Upper lobe of left lung (tissue), 6 donors: ENCODE data around the gene FCN1. TPM values are rescaled to one million over a fixed set of nuclear protein-coding genes. Genes with fewer than 3 reads are reported as not detected.

Experiments used
- ATAC-seq, 2 donors: fragments of 200-7000 bp; cut with Tn5 transposase; one replicate each; pipeline ENCODE4 v1.9.1; 2022; ENCODE audit warnings: mild to moderate bottlenecking in 2 of 2, moderate library complexity in 2 of 2; ENCODE audit not compliant: low FRiP score in 2 of 2
- DNase-seq, 2 donors: peaks; one replicate each; pipeline ENCODE4 v3.0.0-alpha.2; 2019 to 2020
- H3K27ac ChIP-seq, 4 donors: fragments of 200-600 bp; sonication (generic); one replicate each; pipeline ENCODE4 v1.5.1; 2016 to 2019
- H3K27me3 ChIP-seq, 4 donors: fragments of 200-600 bp; sonication (generic); one replicate each; pipeline ENCODE4 v1.5.1; 2017 to 2019
- H3K36me3 ChIP-seq, 4 donors: fragments of 200-600 bp; sonication (generic); one replicate each; pipeline ENCODE4 v1.5.1; 2016 to 2019
- H3K4me1 ChIP-seq, 4 donors: fragments of 200-600 bp; sonication (generic); one replicate each; pipeline ENCODE4 v1.5.1; 2018 to 2019
- H3K4me3 ChIP-seq, 4 donors: fragments of 200-600 bp; sonication (generic); one replicate each; pipeline ENCODE4 v1.5.1; 2017 to 2019; ENCODE audit warnings: mild to moderate bottlenecking in 2 of 4, moderate library complexity in 1 of 4
- H3K9me3 ChIP-seq, 4 donors: fragments of 200-600 bp; sonication (generic); one replicate each; pipeline ENCODE4 v1.5.1; 2018 to 2019
- CTCF ChIP-seq, 6 experiments: fragments of 450-650 bp in 4 of 6; fragments of 200-600 bp in 2 of 6; sonication (generic) in 2 of 6; IDR thresholded peaks; one replicate each; pipeline ENCODE4 v1.5.1; 2016 to 2019; ENCODE audit warnings: antibody characterized with exemption in 6 of 6
- EP300 ChIP-seq, 4 donors: sonication (generic); formaldehyde crosslinking; IDR thresholded peaks; one replicate each; pipeline ENCODE4 v1.5.1; 2017; ENCODE audit warnings: antibody characterized with exemption in 4 of 4, control low read depth in 2 of 4
- POLR2A ChIP-seq, 4 donors: fragments of 450-650 bp; IDR thresholded peaks; one replicate each; pipeline ENCODE4 v1.5.1; 2016 to 2017; ENCODE audit warnings: antibody characterized with exemption in 4 of 4, mild to moderate bottlenecking in 2 of 4
- POLR2AphosphoS5 ChIP-seq, 2 donors: sonication (generic); formaldehyde crosslinking; IDR thresholded peaks; one replicate each; pipeline ENCODE4 v1.5.1; 2017; ENCODE audit warnings: antibody characterized with exemption in 2 of 2
- WGBS, 2 donors: methylation state at CpG; one replicate each; pipeline ENCODE4 v1.1.5; 2017 to 2018; 5-methylcytosine and 5-hydroxymethylcytosine counted together
- total RNA-seq, 6 donors: library from RNA; depleted of rRNA in 4 of 6; stranded (reverse); fragments of >200 nt in 4 of 6; gene quantifications; one replicate each; pipeline versions ENCODE4 v1.1.0 to v1.2.1, GENCODE V29; 2016 to 2021
- donor health status: DM: no; HTN: no; CAD: no; lungs with moderate emphysema.
- donor health status: DM: no; HTN: yes; CAD: no; lungs with severe emphysema.

The FCN1 gene
- total RNA-seq, 6 donors from 2014 or later: 11.5 to 147 (median 19.7) TPM

GRCh38 chr9:134880484-134881312, 37.0 kb downstream of the FCN1 start, which contains the start of gene FCN2:
FCN2 (plus strand) TSS chr9:134880810; CDS start chr9:134880822, 12 bp downstream.
- DNase-seq: peak in 1 of 2 donors; percentile 15
- no peak within 1 kb of the TSS for H3K27ac ChIP-seq
- H3K4me1 ChIP-seq: no peaks in the 10 kb centered on the region
- no peak for ATAC-seq
- no peak within 1 kb of the TSS for H3K4me3 ChIP-seq
- no peaks in the 10 kb centered on the region for H3K9me3 ChIP-seq
- TF ChIP-seq POLR2A (IDR thresholded peaks at IDR 0.05) (no peak), CTCF (IDR thresholded peaks at IDR 0.05) (no peak), POLR2AphosphoS5 (IDR thresholded peaks at IDR 0.05) (no peak)
- WGBS, 2 donors: 72 to 78% methylated on average over 17 to 25 of the region's 25 CpGs
- H3K36me3 ChIP-seq: no peaks in the 10 kb centered on the region
- no peaks in the 10 kb centered on the region for H3K27me3 ChIP-seq

- H3K9me3 ChIP-seq: no peaks in the 10 kb centered on the region
- H3K36me3 ChIP-seq: no peaks in the 10 kb centered on the region
- no peak overlapping the region for H3K27ac ChIP-seq
- peak in 1 of 2 donors; percentile 20 for ATAC-seq
- WGBS, 2 donors: 85 to 88% methylated on average over 11 to 13 of the region's 13 CpGs
- no peaks in the 10 kb centered on the region for H3K27me3 ChIP-seq
- TF ChIP-seq POLR2A (IDR thresholded peaks at IDR 0.05): no peak
- no peak for TF ChIP-seq EP300 (IDR thresholded peaks at IDR 0.05)
- TF ChIP-seq POLR2AphosphoS5 (IDR thresholded peaks at IDR 0.05): no peak
- no peak for TF ChIP-seq CTCF (IDR thresholded peaks at IDR 0.05)
- H3K4me1 ChIP-seq: no peaks in the 10 kb centered on the region
- H3K4me3 ChIP-seq: no peak overlapping the region
- DNase-seq: no peak
Measured at GRCh38 chr9:134879664-134880483, 37.8 kb downstream of the FCN1 start.

- no peaks in the 10 kb centered on the region for H3K27me3 ChIP-seq
- WGBS, 2 donors: 89 to 90% methylated on average over 4 of the region's 4 CpGs
- no peak for TF ChIP-seq EP300 (IDR thresholded peaks at IDR 0.05)
- TF ChIP-seq CTCF (IDR thresholded peaks at IDR 0.05): no peak
- H3K36me3 ChIP-seq: no peaks in the 10 kb centered on the region
- no peak for DNase-seq
- no peaks in the 10 kb centered on the region for H3K4me1 ChIP-seq
- no peak overlapping the region for H3K4me3 ChIP-seq
- no peak overlapping the region for H3K27ac ChIP-seq
- ATAC-seq: no peak
- no peaks in the 10 kb centered on the region for H3K9me3 ChIP-seq
Measured at GRCh38 chr9:134877541-134877940, 40.2 kb downstream of the FCN1 start.

- no peak for TF ChIP-seq POLR2AphosphoS5 (IDR thresholded peaks at IDR 0.05)
- no peak for TF ChIP-seq CTCF (IDR thresholded peaks at IDR 0.05)
- no peak for TF ChIP-seq EP300 (IDR thresholded peaks at IDR 0.05)
- no peak for TF ChIP-seq POLR2A (IDR thresholded peaks at IDR 0.05)
- 71 to 73% methylated on average over 1 of the region's 1 CpG for WGBS, 2 donors
- ATAC-seq (no peak), DNase-seq (peak in 1 of 2 donors; percentile 18)
- Histone ChIP-seq H3K4me3 (no peak overlapping the region), H3K36me3 (no peaks in the 10 kb centered on the region), H3K27ac (no peak overlapping the region), H3K9me3 (no peaks in the 10 kb centered on the region), H3K4me1 (peaks cover 0 to 4% (median 0%) of the 10 kb centered on the region in 4 donors), H3K27me3 (no peaks in the 10 kb centered on the region)
Measured at GRCh38 chr9:134875371-134875770, 42.3 kb downstream of the FCN1 start.
